GM10266 (cell line): ENCODE results near the gene CNTN2.

Experiments
- DNase-seq: peaks from one replicate; pipeline ENCODE4 v3.0.0; 2012; ENCODE audit errors: extremely low spot score
- TF ChIP-seq, protein P1 (sequence below): IDR thresholded peaks from 2 replicates; pipeline ENCODE4 v1.5.1; 2012; ENCODE audit warnings: mild to moderate bottlenecking, low read depth; ENCODE audit not compliant: control insufficient read depth, insufficient read depth; ENCODE audit errors: missing control alignments

Gene CNTN2

DNA sequence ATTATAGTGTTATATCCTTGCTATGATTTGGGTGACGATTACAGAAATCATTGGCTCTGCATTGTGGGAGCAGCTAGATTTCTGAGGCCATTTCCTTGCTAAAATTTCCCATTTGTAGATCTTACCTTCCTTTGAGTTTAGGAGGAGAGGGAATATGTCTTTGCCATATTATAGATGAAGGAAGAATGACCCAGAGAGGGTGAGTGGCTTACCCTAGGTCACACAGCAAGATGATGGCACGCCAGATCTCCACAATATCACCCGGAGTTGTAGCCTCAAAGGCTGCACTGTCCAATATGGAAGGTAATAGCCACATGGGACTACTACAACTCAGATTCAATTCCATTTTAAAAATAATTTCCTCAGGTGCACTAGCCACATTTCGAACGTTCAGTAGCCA, 10.3 kb downstream of the CNTN2 start:
- no peak for DNase-seq
- TF ChIP-seq, protein P1, sequence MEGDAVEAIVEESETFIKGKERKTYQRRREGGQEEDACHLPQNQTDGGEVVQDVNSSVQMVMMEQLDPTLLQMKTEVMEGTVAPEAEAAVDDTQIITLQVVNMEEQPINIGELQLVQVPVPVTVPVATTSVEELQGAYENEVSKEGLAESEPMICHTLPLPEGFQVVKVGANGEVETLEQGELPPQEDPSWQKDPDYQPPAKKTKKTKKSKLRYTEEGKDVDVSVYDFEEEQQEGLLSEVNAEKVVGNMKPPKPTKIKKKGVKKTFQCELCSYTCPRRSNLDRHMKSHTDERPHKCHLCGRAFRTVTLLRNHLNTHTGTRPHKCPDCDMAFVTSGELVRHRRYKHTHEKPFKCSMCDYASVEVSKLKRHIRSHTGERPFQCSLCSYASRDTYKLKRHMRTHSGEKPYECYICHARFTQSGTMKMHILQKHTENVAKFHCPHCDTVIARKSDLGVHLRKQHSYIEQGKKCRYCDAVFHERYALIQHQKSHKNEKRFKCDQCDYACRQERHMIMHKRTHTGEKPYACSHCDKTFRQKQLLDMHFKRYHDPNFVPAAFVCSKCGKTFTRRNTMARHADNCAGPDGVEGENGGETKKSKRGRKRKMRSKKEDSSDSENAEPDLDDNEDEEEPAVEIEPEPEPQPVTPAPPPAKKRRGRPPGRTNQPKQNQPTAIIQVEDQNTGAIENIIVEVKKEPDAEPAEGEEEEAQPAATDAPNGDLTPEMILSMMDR: no peak

DNA sequence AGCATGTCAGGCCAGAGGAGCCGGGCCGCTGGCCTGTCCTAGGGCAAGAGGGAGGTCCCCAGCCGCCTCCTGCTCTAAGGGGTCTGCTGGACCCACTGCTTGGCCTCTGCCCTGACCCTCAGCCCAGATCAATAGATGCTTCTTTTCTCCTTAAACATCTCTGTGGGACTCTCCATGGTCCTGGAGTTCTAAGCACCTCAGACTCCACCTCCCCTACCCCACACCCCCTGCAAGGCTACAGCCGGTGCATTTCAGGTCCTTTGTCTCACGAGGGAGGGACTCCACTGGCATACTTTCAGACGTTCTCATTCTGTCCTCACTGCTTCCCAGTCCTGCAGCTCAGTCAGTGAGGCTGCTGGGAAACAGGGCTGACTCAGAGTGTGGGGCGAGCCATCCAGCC, 11.0 kb downstream of the CNTN2 start:
- no peak for DNase-seq
- TF ChIP-seq, protein P1: no peak

DNA sequence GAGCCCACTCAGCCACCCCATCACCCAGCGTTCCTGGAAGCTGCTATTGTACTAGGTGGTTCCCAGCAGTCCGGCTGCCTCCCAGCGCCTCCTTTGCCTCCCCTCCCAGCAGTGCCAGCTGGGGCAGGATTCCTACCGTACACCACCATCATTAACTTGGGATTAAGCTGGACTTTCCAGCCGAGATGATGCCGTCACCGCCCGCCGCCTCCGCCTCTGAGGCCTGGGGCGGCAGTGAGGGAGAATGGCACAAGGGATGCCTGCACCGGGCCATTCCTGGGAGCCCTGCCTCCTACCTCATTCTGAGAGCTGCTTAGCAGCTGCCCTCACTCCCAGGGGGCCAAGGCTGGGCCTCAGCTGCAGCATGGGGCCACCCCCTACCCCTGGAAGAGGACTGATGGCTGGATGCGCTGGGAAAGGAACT, 13.2 kb downstream of the CNTN2 start:
- TF ChIP-seq, protein P1: no peak
- DNase-seq: no peak

DNA sequence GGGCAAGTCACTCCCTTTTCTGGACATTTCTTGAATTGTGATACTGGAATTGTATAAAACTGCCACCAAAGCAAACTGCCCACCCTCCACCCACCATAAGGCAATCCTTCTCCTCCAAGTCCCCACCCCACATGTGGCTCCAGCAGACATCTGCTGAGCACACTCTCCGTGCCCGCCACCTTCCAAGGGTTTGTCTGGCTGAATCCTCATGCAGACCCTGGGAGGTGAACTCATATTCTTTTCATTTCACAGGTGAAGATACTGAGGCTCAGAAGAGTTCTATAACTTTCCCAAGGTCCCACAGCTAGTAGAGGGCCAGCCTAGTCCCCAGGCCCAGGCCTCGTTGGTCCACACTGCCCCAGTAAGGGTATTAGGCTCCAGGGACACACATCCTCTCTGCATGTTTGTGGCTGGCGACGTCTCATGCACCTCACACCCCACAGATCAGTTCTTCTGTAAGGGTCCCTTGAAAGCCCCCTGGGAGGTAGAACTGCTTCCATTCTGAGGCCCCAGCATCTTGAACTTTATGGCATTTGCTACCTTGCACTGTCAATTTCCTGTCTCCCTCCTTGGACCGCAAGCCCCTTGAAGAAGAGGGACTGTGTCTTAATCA, 14.1 kb downstream of the CNTN2 start:
- TF ChIP-seq, protein P1: no peak
- DNase-seq: no peak

DNA sequence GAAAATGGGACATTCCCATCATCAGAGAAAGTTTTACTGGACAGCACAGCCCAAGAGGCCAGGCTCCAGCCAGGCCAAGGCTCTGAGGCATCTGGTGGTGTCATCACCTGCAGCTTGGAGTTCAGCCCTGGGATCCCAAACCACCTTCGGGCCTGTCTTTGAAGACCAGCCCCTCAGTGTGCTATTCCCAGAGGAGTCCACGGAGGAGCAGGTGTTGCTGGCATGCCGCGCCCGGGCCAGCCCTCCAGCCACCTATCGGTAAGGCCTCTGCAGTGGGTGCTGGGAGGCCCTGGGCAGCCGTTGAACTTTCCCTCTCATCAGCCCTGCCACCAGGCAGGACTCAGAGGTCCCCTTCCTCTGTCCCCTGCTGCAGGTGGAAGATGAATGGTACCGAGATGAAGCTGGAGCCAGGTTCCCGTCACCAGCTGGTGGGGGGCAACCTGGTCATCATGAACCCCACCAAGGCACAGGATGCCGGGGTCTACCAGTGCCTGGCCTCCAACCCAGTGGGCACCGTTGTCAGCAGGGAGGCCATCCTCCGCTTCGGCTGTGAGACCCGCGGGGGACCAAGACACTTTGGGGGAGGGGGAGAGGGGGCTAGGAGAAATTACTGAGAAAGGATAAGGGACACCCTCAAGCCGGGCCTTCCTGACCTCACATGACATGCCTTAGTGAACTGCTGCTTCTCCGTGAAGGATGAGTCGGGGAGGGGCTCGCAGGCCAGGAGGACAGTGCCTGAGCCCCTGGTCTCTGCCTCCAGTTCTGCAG, 15.0 kb downstream of the CNTN2 start:
- DNase-seq: no peak
- TF ChIP-seq, protein P1: no peak

DNA sequence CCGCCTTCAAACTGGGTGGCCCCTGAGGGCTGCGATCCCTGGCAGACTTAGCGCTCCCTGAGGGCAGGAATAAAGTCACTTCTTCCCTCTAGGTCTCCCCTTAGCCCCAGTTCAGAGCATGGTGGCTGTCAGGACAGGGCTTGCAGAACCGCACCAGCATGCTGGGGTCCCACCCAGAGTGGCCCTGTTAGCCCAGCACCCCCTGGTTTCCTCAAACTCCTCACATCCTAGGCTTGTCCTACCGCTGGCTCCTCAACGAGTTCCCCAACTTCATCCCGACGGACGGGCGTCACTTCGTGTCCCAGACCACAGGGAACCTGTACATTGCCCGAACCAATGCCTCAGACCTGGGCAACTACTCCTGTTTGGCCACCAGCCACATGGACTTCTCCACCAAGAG, 15.8 kb downstream of the CNTN2 start:
- TF ChIP-seq, protein P1: no peak
- DNase-seq: no peak

DNA sequence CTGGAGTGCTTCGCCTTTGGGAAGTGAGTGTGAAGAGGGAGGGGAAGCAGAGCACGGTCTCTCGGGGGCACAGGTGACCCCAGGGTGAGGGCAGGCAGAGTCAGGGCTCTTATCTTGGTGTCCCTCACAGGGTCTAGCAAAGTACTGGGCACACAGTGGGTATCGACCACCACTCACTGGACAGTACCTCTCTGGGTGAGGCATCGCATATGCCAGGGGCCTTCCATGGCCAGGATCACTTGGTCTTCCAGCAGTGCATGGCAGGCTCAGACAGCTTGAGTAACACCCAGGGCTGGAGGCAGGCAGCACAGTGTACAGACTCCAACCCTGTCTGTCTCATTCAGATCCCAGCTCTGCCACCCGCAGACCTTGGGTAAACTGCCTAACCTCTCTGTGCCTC, 16.6 kb downstream of the CNTN2 start:
- no peak for DNase-seq
- TF ChIP-seq, protein P1: no peak
